HEK293 (cell line): ENCODE data around the gene EPS8L1.

Experiments
- CTCF ChIA-PET: fragments of 350-600 bp; formaldehyde crosslinking; extraction: SDS; loops from one replicate; lab custom pipeline; 2021; ENCODE audit warnings: antibody characterized with exemption; lab: Yijun Ruan, JAX
- POLR2A ChIA-PET: fragments of 300-600 bp; formaldehyde crosslinking; extraction: SDS; loops from one replicate; lab custom pipeline; 2020; ENCODE audit warnings: antibody characterized with exemption, inconsistent platforms; lab: Yijun Ruan, JAX
- H3K27ac ChIP-seq: fragments of 200-500 bp; sonication (Bioruptor generic); 2 replicates; pipeline ENCODE4 v1.5.1; 2014; ENCODE audit warnings: low read depth, low read length, control low read depth, inconsistent platforms; ENCODE audit errors: extremely low read depth
- H3K36me3 ChIP-seq, 2 experiments: fragments of 200-500 bp in 1 of 2; sonication (Bioruptor generic) in 1 of 2; 1 replicate in 1 of 2; 2 replicates in 1 of 2; pipeline ENCODE4 v1.5.1; 2014 to 2017; ENCODE audit warnings: inconsistent platforms in 2 of 2, low read length in 2 of 2; ENCODE audit not compliant: control insufficient read depth in 2 of 2, insufficient read depth in 1 of 2
- H3K4me1 ChIP-seq: fragments of 200-500 bp; sonication (Bioruptor generic); 2 replicates; pipeline ENCODE4 v1.5.1; 2014; ENCODE audit warnings: mild to moderate bottlenecking, low read length, inconsistent platforms; ENCODE audit not compliant: control insufficient read depth, insufficient read depth
- H3K4me3 ChIP-seq: 2 replicates; pipeline ENCODE4 v1.5.1; 2011; ENCODE audit warnings: low read depth, mild to moderate bottlenecking, control low read depth, low read length, moderate library complexity
- H3K9me3 ChIP-seq: fragments of 200-500 bp; sonication (Bioruptor generic); 2 replicates; pipeline ENCODE4 v1.5.1; 2014; ENCODE audit warnings: low read depth, low read length, inconsistent platforms; ENCODE audit not compliant: control insufficient read depth, insufficient read depth
- GFI1B ChIP-seq: fragments of 450-650 bp; formaldehyde crosslinking; IDR thresholded peaks from 2 replicates; pipeline ENCODE4 v1.5.1; 2016; ENCODE audit warnings: missing biosample characterization, missing genetic modification characterization
- TRIM28 ChIP-seq: IDR thresholded peaks from 2 replicates; pipeline ENCODE4 v1.6.1; 2011; ENCODE audit warnings: low read length, control low read depth, borderline replicate concordance
- ZNF16 ChIP-seq: fragments of 450-650 bp; formaldehyde crosslinking; IDR thresholded peaks from 2 replicates; pipeline ENCODE4 v1.5.1; 2016; ENCODE audit warnings: low read depth, missing biosample characterization, missing genetic modification characterization
- ZNF223 ChIP-seq: fragments of 450-650 bp; formaldehyde crosslinking; IDR thresholded peaks from 2 replicates; pipeline ENCODE4 v1.5.1; 2016; ENCODE audit warnings: missing biosample characterization, missing genetic modification characterization
- ZNF239 ChIP-seq: fragments of 450-650 bp; formaldehyde crosslinking; IDR thresholded peaks from 2 replicates; pipeline ENCODE4 v1.5.1; 2016; ENCODE audit warnings: missing biosample characterization, missing genetic modification characterization
- ZNF350 ChIP-seq: fragments of 450-650 bp; formaldehyde crosslinking; IDR thresholded peaks from 2 replicates; pipeline ENCODE4 v1.5.0; 2017; ENCODE audit warnings: missing biosample characterization, mild to moderate bottlenecking, missing genetic modification characterization
- ZNF354C ChIP-seq: fragments of 450-650 bp; formaldehyde crosslinking; IDR thresholded peaks from 2 replicates; pipeline ENCODE4 v1.5.1; 2016; ENCODE audit warnings: missing biosample characterization, missing genetic modification characterization, low read depth, borderline replicate concordance
- ZNF404 ChIP-seq: fragments of 450-650 bp; formaldehyde crosslinking; IDR thresholded peaks from 2 replicates; pipeline ENCODE4 v1.5.1; 2017; ENCODE audit warnings: missing biosample characterization, missing genetic modification characterization
- ZNF510 ChIP-seq: fragments of 450-650 bp; formaldehyde crosslinking; IDR thresholded peaks from 2 replicates; pipeline ENCODE4 v1.5.1; 2018; ENCODE audit warnings: mild to moderate bottlenecking, missing genetic modification characterization, missing biosample characterization; ENCODE audit not compliant: insufficient replicate concordance
- ZNF626 ChIP-seq: fragments of 450-650 bp; sonication (Bioruptor Pico); formaldehyde crosslinking; IDR thresholded peaks from 2 replicates; pipeline ENCODE4 v1.5.1; 2018; ENCODE audit warnings: missing biosample characterization, missing genetic modification characterization, inconsistent platforms
- ZNF677 ChIP-seq: fragments of 450-650 bp; IDR thresholded peaks from 2 replicates; pipeline ENCODE4 v1.5.0; 2018; ENCODE audit warnings: missing biosample characterization, mild to moderate bottlenecking, missing genetic modification characterization, moderate library complexity
- ZNF776 ChIP-seq: fragments of 450-650 bp; formaldehyde crosslinking; IDR thresholded peaks from 2 replicates; pipeline ENCODE4 v1.5.0; 2017; ENCODE audit warnings: missing biosample characterization, missing genetic modification characterization, borderline replicate concordance
- TF ChIP-seq, protein P1 (sequence below): fragments of 450-650 bp; formaldehyde crosslinking; conservative IDR thresholded peaks from 2 replicates; pipeline ENCODE4 v1.5.1; 2016; ENCODE audit warnings: low read depth, missing biosample characterization, missing genetic modification characterization
- TF ChIP-seq, protein P2 (sequence below): fragments of 450-650 bp; formaldehyde crosslinking; IDR thresholded peaks from 2 replicates; pipeline ENCODE4 v1.5.1; 2016; ENCODE audit warnings: missing biosample characterization, missing genetic modification characterization
- TF ChIP-seq, protein P3 (sequence below): fragments of 450-650 bp; formaldehyde crosslinking; IDR thresholded peaks from 2 replicates; pipeline ENCODE4 v1.5.1; 2016; ENCODE audit warnings: missing biosample characterization, missing genetic modification characterization
- TF ChIP-seq, protein P4 (sequence below): fragments of 450-650 bp; formaldehyde crosslinking; IDR thresholded peaks from 2 replicates; pipeline ENCODE4 v1.5.1; 2016; ENCODE audit warnings: missing biosample characterization, missing genetic modification characterization, borderline replicate concordance

The EPS8L1 gene

DNA sequence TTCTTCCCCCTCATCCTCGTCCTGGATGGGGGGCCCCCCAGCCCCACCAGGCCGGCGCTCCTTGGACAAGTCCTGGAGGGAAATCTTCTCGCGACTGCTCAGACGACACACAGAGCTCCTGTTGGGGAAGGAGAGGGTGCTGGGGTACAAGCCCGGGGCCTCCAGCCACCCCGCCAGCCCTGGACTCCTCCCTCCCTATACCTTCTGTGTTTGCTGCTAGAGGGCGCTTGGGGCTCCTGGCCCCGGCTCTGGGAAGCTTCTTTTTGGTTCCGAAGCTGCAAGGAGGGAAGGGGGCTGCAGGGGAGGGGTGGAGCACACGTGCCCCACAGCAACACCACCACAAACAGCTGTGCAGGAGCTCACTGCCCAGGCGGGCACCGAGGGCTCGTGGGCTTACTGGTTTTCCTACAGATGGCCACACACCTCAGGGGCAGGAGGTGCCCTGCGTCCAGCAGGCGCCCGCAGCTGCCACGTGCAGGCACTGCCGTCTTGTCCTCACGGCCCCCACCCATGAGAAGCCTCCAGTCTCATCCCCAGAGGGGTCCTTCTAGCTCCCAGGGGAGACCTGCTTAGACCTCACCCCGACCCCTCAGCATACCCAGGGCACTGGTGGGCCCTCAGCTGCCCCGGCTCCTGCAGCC, 20.5 kb downstream of the EPS8L1 start:
- no peak for TF ChIP-seq ZNF239 (tag by site-specific recombination)
- TF ChIP-seq TRIM28, result no peak
- TF ChIP-seq, protein P1, sequence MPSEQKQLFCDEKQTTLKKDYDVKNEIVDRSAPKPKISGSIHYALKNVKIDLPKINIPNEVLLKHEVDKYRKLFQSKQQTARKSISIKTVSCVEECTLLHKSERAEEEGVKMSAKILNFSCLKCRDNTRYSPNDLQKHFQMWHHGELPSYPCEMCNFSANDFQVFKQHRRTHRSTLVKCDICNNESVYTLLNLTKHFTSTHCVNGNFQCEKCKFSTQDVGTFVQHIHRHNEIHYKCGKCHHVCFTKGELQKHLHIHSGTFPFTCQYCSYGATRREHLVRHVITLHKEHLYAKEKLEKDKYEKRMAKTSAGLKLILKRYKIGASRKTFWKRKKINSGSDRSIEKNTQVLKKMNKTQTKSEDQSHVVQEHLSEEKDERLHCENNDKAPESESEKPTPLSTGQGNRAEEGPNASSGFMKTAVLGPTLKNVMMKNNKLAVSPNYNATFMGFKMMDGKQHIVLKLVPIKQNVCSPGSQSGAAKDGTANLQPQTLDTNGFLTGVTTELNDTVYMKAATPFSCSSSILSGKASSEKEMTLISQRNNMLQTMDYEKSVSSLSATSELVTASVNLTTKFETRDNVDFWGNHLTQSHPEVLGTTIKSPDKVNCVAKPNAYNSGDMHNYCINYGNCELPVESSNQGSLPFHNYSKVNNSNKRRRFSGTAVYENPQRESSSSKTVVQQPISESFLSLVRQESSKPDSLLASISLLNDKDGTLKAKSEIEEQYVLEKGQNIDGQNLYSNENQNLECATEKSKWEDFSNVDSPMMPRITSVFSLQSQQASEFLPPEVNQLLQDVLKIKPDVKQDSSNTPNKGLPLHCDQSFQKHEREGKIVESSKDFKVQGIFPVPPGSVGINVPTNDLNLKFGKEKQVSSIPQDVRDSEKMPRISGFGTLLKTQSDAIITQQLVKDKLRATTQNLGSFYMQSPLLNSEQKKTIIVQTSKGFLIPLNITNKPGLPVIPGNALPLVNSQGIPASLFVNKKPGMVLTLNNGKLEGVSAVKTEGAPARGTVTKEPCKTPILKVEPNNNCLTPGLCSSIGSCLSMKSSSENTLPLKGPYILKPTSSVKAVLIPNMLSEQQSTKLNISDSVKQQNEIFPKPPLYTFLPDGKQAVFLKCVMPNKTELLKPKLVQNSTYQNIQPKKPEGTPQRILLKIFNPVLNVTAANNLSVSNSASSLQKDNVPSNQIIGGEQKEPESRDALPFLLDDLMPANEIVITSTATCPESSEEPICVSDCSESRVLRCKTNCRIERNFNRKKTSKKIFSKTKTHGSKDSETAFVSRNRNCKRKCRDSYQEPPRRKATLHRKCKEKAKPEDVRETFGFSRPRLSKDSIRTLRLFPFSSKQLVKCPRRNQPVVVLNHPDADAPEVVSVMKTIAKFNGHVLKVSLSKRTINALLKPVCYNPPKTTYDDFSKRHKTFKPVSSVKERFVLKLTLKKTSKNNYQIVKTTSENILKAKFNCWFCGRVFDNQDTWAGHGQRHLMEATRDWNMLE (tag by site-specific recombination), result no peak
- TF ChIP-seq ZNF350 (tag by site-specific recombination), result no peak
- TF ChIP-seq ZNF16 (tag by site-specific recombination), result no peak
- TF ChIP-seq, protein P2, sequence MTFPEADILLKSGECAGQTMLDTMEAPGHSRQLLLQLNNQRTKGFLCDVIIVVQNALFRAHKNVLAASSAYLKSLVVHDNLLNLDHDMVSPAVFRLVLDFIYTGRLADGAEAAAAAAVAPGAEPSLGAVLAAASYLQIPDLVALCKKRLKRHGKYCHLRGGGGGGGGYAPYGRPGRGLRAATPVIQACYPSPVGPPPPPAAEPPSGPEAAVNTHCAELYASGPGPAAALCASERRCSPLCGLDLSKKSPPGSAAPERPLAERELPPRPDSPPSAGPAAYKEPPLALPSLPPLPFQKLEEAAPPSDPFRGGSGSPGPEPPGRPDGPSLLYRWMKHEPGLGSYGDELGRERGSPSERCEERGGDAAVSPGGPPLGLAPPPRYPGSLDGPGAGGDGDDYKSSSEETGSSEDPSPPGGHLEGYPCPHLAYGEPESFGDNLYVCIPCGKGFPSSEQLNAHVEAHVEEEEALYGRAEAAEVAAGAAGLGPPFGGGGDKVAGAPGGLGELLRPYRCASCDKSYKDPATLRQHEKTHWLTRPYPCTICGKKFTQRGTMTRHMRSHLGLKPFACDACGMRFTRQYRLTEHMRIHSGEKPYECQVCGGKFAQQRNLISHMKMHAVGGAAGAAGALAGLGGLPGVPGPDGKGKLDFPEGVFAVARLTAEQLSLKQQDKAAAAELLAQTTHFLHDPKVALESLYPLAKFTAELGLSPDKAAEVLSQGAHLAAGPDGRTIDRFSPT (tag by site-specific recombination), result peak; percentile 79
- no peak for TF ChIP-seq ZNF776 (tag by site-specific recombination)
- no peak for TF ChIP-seq ZNF510 (tag by site-specific recombination)
- no peak for TF ChIP-seq ZNF626 (tag by site-specific recombination)
- no peak for TF ChIP-seq ZNF354C
- TF ChIP-seq, protein P3, sequence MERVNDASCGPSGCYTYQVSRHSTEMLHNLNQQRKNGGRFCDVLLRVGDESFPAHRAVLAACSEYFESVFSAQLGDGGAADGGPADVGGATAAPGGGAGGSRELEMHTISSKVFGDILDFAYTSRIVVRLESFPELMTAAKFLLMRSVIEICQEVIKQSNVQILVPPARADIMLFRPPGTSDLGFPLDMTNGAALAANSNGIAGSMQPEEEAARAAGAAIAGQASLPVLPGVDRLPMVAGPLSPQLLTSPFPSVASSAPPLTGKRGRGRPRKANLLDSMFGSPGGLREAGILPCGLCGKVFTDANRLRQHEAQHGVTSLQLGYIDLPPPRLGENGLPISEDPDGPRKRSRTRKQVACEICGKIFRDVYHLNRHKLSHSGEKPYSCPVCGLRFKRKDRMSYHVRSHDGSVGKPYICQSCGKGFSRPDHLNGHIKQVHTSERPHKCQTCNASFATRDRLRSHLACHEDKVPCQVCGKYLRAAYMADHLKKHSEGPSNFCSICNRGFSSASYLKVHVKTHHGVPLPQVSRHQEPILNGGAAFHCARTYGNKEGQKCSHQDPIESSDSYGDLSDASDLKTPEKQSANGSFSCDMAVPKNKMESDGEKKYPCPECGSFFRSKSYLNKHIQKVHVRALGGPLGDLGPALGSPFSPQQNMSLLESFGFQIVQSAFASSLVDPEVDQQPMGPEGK (tag by site-specific recombination), result 0 out of 2 replicates have a peak, but pooled peaks have one; percentile 18
- POLR2A ChIA-PET, result interaction anchor here (0.6 to 2.0 kb wide), 3 partner anchors 21 to 512 kb away, joined by 4 to 6 read pairs (median 5); partner anchors contain the start of gene PPP1R12C
- CTCF ChIA-PET, result interaction anchor here (0.6 to 1.8 kb wide), 2 partner anchors 18 to 45 kb away, joined by 3 to 6 read pairs; no protein-coding TSS in a partner anchor
- H3K4me3 ChIP-seq, result no peak overlapping the region
- H3K9me3 ChIP-seq, result no peaks in the 10 kb centered on the region
- H3K27ac ChIP-seq, result no peak overlapping the region
- H3K36me3 ChIP-seq, result peaks cover 4 to 40% of the 10 kb centered on the region in 2 experiments; a peak in 2 of 3 replicates
- H3K4me1 ChIP-seq, result no peaks in the 10 kb centered on the region

DNA sequence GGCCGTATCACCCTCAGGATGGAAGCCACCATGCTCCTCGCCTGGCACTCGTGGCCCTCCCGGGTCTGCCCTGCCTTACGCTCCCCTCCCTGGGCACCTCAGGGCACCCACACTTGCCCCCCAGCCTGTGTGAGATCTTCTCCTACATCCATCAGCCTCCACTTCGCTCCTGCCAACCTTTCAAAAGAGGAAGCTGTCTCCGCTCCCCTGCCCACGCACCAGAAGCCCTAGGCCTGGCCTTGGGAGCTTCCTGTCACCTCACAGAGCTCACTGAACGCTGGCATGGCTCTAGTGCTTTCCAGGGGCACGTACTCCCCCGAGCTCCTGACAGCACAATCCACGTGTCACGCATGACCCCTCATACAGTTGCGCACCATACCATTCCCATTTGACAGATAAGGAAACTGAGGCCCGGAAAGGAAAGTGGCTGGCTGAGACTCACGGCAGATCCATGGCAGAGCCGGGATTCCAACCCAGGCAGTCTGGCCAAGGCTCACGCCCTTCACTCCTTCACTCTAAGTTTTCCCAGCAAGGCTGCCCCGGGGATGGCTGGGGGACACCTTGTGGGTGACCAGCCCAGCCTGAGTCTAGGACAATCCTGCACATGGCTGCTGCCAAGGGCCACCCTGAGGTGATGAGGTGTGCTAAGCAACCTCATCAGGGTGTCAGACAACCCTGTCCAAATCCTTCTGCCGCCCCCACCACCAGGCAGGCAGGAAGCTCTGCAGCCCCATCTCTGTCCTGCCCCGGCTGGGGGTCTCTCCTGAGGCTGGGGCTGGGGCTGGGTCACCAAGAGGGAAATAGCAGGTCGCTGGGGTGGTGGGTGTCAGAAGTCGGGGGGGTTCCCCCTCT, 22.4 kb downstream of the EPS8L1 start:
- CTCF ChIA-PET, result interaction anchor here (0.5 to 5.7 kb wide), 3 partner anchors 9 to 178 kb away, joined by 3 to 35 read pairs (median 4); partner anchors contain the start of gene SYT5
- no peak overlapping the region for H3K27ac ChIP-seq
- no peak overlapping the region for H3K4me3 ChIP-seq
- POLR2A ChIA-PET, result no interaction called here
- H3K9me3 ChIP-seq, result no peaks in the 10 kb centered on the region
- peaks cover 13 to 47% of the 10 kb centered on the region in 2 experiments; a peak in 2 of 3 replicates for H3K36me3 ChIP-seq
- H3K4me1 ChIP-seq, result no peaks in the 10 kb centered on the region
- TF ChIP-seq ZNF404 (tag by site-specific recombination), result no peak
- TF ChIP-seq, protein P4, sequence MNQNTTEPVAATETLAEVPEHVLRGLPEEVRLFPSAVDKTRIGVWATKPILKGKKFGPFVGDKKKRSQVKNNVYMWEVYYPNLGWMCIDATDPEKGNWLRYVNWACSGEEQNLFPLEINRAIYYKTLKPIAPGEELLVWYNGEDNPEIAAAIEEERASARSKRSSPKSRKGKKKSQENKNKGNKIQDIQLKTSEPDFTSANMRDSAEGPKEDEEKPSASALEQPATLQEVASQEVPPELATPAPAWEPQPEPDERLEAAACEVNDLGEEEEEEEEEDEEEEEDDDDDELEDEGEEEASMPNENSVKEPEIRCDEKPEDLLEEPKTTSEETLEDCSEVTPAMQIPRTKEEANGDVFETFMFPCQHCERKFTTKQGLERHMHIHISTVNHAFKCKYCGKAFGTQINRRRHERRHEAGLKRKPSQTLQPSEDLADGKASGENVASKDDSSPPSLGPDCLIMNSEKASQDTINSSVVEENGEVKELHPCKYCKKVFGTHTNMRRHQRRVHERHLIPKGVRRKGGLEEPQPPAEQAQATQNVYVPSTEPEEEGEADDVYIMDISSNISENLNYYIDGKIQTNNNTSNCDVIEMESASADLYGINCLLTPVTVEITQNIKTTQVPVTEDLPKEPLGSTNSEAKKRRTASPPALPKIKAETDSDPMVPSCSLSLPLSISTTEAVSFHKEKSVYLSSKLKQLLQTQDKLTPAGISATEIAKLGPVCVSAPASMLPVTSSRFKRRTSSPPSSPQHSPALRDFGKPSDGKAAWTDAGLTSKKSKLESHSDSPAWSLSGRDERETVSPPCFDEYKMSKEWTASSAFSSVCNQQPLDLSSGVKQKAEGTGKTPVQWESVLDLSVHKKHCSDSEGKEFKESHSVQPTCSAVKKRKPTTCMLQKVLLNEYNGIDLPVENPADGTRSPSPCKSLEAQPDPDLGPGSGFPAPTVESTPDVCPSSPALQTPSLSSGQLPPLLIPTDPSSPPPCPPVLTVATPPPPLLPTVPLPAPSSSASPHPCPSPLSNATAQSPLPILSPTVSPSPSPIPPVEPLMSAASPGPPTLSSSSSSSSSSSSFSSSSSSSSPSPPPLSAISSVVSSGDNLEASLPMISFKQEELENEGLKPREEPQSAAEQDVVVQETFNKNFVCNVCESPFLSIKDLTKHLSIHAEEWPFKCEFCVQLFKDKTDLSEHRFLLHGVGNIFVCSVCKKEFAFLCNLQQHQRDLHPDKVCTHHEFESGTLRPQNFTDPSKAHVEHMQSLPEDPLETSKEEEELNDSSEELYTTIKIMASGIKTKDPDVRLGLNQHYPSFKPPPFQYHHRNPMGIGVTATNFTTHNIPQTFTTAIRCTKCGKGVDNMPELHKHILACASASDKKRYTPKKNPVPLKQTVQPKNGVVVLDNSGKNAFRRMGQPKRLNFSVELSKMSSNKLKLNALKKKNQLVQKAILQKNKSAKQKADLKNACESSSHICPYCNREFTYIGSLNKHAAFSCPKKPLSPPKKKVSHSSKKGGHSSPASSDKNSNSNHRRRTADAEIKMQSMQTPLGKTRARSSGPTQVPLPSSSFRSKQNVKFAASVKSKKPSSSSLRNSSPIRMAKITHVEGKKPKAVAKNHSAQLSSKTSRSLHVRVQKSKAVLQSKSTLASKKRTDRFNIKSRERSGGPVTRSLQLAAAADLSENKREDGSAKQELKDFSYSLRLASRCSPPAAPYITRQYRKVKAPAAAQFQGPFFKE, result no peak
- TF ChIP-seq ZNF677, result no peak
- TF ChIP-seq GFI1B, result no peak
- no peak for TF ChIP-seq ZNF223 (tag by site-specific recombination)
